GM12873 (cell line): Measurements from ENCODE around the gene PRLR.

Experiments used
- TF ChIP-seq, protein P1 (sequence below): IDR thresholded peaks from 2 replicates; pipeline ENCODE4 v1.5.1; 2012; ENCODE audit warnings: low read depth, mild to moderate bottlenecking, moderate library complexity, low read length, control low read depth; ENCODE audit not compliant: insufficient read depth; ENCODE audit errors: missing control alignments

Gene PRLR

DNA sequence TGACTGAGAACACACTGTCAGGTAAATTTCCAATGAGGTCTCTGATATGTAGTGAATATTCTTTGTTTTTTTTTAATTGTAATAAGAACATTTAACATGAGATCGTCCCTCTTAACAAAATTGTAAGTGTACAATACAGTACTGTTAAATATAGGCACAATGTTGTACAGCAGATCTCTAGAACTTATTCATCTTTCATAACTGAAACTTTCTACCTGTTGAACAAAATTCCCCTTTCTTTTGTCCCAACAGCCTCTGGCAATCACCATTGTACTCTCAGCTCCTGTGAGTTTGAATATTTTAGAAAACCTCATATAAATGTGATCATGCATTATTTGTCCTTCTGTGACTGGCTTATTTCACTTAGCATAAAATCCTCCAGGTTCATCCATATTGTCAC, 10.6 kb upstream of the PRLR start:
- TF ChIP-seq, protein P1, sequence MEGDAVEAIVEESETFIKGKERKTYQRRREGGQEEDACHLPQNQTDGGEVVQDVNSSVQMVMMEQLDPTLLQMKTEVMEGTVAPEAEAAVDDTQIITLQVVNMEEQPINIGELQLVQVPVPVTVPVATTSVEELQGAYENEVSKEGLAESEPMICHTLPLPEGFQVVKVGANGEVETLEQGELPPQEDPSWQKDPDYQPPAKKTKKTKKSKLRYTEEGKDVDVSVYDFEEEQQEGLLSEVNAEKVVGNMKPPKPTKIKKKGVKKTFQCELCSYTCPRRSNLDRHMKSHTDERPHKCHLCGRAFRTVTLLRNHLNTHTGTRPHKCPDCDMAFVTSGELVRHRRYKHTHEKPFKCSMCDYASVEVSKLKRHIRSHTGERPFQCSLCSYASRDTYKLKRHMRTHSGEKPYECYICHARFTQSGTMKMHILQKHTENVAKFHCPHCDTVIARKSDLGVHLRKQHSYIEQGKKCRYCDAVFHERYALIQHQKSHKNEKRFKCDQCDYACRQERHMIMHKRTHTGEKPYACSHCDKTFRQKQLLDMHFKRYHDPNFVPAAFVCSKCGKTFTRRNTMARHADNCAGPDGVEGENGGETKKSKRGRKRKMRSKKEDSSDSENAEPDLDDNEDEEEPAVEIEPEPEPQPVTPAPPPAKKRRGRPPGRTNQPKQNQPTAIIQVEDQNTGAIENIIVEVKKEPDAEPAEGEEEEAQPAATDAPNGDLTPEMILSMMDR, result no peak

DNA sequence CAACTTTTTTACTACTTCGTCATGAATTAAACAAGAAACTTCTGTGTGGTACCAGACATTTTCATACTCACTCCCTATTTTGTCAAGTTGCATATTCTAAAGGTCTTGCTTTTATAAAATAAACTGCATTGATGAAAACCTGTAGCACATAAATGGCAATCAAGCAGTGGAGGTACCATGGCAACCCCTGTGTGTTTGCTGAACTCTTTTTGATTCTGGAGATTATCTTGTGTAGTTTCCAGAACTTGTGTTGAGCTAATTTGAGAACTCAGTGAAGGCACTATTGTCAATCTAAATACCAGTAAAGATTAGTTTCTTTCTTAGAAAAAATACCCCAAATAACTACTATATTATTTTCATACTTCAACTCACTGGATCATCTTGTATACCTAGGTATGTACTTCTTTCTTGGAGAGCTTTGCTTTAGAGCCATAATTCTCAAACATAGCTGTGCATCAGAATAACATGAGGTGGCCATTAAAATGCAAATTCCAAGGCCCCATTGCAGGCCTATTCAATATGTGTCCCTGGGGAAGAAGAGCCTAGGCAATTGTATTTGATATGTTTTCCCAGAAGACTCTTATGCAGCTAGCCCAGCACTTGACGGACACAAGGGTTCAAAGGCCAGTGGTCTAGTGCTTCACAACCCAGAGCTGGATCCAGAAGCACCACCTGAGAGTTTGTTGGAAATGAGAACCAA, 9.8 kb upstream of the PRLR start:
- TF ChIP-seq, protein P1, result no peak

DNA sequence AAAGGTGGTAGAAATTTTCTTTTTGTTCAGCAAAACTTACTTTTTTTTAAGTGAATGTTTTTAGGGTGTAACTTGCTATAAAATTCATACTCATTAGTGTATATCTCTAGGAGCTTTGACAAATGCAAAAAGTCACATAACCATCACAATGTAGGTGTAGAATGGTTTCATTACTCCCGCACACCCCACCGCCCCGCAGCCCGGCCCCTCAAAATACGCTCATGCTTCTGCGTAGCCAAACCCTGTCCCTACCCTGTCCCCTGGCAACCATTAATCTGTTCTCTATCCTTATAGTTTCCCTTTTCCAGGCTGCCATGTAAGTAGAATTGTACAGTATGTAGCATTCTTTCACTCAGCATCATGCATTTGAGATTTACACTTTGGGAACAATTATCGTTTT, 9.2 kb upstream of the PRLR start:
- TF ChIP-seq, protein P1, result no peak

DNA sequence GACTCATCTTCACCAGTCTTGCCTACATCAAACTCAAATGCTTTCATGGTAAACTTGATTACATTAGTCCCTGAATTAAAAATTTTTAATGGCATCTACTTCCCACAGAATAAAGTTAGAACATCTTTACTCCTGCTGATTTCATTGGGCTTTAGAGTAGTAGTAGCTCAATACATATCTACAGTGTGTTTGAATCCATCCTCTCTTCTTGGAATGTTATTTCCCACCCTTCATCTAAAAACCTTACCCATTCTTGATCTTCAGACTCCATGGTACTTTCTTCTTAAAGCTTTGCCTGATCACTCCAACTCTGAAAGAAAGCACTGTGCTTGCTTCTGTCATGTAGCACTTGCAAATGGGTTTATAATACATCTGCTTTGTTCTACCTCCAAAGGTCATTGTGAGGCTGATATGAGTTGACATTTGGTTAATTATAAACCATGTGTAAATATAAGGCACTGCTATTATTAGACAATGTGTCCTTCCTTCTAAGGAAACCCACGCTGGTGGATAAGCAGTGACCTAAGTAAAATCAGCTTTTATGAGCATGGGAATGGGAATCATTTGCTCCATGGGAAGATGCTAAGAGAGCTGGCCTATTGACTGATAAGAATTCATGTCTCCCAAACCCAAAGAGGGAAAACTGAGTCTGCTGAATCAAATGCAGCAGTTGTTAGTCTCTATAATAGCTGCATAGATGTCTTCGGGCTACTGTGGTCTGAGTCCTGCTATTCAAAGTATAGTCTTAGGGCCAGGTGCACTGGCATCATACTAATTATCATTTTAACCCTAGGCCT, 7.5 kb upstream of the PRLR start:
- TF ChIP-seq, protein P1, result no peak

DNA sequence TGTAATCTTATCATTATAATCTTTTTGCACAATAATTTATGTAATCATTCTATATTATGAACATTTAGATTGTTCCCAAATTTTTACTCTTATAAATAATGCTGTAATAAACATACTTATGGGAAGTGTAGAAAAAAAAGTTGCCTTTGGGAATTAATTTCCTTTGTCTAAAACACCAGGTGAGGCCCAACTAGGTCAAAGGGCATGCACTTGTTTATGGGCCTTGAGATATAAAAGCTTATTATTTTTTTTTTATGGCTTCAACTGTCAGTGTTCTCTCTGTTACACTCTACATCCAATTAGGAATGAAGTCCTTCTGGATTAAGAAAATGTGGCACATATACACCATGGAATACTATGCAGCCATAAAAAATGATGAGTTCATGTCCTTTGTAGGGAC, 6.5 kb upstream of the PRLR start:
- TF ChIP-seq, protein P1, result no peak

DNA sequence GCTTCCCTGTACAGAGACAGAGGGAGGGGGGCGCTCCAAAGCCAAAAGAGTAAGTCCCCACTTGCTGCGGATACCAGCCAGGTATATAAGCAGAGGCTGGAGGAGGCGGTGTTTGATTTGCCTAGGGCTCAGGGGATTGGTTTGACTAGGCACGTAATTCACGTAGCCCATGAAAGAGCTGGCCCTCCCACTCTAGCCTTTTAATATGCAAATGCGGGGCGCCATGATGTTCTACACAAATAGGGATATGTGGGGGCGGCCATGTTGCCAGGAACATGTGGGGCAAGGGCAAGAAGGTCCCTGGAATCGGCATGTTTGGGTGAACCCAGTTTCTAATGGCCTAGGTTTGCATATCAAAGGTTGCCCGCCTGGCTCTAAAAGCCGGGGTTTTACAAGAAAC, 3.3 kb upstream of the PRLR start:
- TF ChIP-seq, protein P1, result no peak

DNA sequence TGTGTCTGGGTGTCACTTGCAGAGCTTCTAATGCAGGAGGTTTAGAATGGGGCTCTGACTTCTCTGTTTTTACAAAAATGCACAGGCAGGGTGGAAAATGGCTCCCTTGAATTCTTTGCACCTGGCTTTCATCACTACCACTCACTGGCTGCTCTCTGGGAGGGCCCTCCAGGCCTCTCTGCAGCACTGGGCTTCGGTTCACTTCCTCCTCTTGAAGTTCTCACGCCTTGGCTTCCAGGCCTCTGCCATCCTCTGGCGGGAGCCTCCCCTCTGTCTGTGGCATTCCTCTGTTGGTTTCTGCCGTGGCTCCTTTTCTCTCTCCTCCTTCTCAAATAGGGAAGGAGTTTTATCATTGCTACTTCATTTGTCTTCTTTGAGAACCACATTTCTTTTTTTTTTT, 2.8 kb upstream of the PRLR start:
- TF ChIP-seq, protein P1, result no peak
